ENCODE measurements around the gene TMEM151A. TPM values are rescaled to one million over a fixed set of nuclear protein-coding genes. Genes with fewer than 3 reads are reported as not detected.

Gene TMEM151A
- total and polyA plus RNA-seq, 8 donors: 0.46 to 19.6 (median 2.8) TPM; not detected in 2

DNA sequence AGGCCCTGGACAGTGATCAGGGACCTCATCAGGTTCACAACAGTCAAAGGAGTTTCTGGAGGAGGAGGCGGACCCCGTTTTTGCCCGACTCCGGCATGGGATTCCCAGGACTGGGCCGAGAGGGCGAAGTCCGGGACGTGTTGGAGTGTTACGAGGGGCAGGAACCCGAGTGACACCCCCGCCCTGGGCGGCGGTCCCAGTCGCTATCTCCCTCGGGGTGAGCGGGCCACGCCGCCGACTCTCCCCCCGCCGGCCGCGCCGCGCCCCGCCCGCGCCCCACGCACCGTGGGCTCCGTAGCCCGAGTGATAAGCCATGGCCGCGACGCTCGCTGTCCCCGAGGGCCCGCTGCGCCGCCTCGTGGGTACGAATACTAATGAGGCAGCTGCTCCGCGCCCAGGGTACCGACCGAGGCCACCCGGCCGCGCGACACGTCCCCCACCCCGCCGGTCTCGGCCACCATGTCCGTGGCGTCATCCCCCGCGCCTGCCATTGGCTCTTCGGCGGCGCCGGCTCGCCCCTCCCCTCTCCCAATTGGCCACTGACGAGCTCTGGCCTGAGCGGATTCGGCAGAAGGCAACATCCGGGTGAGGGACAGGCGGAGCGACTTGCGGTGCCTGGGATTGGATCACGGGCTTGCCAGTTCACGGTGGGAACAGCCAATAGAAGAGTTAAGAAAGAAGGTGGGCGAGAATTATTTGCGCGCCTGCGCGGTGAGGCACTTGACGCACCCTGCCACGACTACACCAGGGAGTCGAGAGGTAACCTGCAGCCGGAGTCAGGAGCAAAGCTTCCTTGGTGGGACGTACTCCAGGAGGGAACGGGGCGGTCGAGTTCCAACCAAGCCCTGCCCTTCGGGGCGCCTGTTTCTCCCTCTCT lies 2.8 kb upstream of the TMEM151A start, which contains the start of gene YIF1A:
YIF1A (minus strand) TSS at position 473 of the 877 bp plus-strand sequence; CDS start at position 315, 158 bp downstream.
- 0 to 1% (median 0%) methylated on average over 33 to 87 of the region's 87 CpGs for WGBS, 5 donors
- intact Hi-C loops (cut with DNase I; ENCODE audit: low total_unique reads): no loop called here
- TF ChIP-seq EP300 (IDR thresholded peaks at IDR 0.05) (no peak), POLR2AphosphoS5 (IDR thresholded peaks at IDR 0.05) (peak; percentile 95 to 98 (median 96)), POLR2A (IDR thresholded peaks at IDR 0.05) (peak in 2 of 4 donors; percentile 25 to 66)
- TF ChIP-seq, protein P1, sequence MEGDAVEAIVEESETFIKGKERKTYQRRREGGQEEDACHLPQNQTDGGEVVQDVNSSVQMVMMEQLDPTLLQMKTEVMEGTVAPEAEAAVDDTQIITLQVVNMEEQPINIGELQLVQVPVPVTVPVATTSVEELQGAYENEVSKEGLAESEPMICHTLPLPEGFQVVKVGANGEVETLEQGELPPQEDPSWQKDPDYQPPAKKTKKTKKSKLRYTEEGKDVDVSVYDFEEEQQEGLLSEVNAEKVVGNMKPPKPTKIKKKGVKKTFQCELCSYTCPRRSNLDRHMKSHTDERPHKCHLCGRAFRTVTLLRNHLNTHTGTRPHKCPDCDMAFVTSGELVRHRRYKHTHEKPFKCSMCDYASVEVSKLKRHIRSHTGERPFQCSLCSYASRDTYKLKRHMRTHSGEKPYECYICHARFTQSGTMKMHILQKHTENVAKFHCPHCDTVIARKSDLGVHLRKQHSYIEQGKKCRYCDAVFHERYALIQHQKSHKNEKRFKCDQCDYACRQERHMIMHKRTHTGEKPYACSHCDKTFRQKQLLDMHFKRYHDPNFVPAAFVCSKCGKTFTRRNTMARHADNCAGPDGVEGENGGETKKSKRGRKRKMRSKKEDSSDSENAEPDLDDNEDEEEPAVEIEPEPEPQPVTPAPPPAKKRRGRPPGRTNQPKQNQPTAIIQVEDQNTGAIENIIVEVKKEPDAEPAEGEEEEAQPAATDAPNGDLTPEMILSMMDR (IDR thresholded peaks at IDR 0.05): no peak
- Histone ChIP-seq H3K4me1 (peaks cover 25 to 63% (median 51%) of the 10 kb centered on the region in 4 donors), H3K36me3 (peaks cover 10 to 24% (median 20%) of the 10 kb centered on the region in 4 donors), H3K9me3 (no peaks in the 10 kb centered on the region), H3K4me3 (peak within 1 kb of the TSS; percentile 60 to 97 (median 80)), H3K27me3 (peaks cover 0 to 33% (median 19%) of the 10 kb centered on the region in 3 donors), H3K27ac (peak within 1 kb of the TSS; percentile 92 to 98 (median 97))
- peak; percentile 99 to 100 for DNase-seq

GRCh38 chr11:66289548-66290329 lies 2.0 kb upstream of the TMEM151A start:
- peak; percentile 77 to 94 for DNase-seq
- intact Hi-C loops (cut with DNase I; ENCODE audit: low total_unique reads): no loop called here
- 6 to 12% (median 10%) methylated on average over 25 to 36 of the region's 36 CpGs for WGBS, 5 donors
- H3K27me3 ChIP-seq: peaks cover 0 to 41% (median 19%) of the 10 kb centered on the region in 3 donors
- H3K36me3 ChIP-seq: peaks cover 2 to 17% (median 11%) of the 10 kb centered on the region in 4 donors
- TF ChIP-seq, protein P1 (IDR thresholded peaks at IDR 0.05): no peak
- TF ChIP-seq POLR2AphosphoS5 (IDR thresholded peaks at IDR 0.05): no peak
- TF ChIP-seq POLR2A (IDR thresholded peaks at IDR 0.05): no peak
- TF ChIP-seq EP300 (IDR thresholded peaks at IDR 0.05): no peak
- H3K9me3 ChIP-seq: no peaks in the 10 kb centered on the region
- peaks cover 25 to 63% (median 51%) of the 10 kb centered on the region in 4 donors for H3K4me1 ChIP-seq
- H3K27ac ChIP-seq: peak overlapping the region; percentile 92 to 98 (median 97)
- peak overlapping the region; percentile 60 to 97 (median 80) for H3K4me3 ChIP-seq

DNA sequence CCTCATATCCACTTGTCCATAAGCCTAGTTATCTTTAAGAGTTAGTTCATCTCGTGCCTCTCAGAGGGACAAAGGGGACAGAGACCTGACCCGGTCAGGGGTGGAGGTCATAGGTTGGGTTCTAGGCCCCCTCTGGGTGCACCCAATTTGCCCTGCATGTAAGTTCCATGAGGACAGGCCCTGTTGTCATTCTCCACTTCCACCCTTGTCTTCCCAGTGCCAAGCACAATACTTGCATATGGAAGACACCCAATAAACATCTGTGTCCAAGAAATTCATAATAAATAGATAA lies 1.4 kb upstream of the TMEM151A start:
- no peak for DNase-seq
- H3K4me1 ChIP-seq: peaks cover 25 to 60% (median 51%) of the 10 kb centered on the region in 4 donors
- no peaks in the 10 kb centered on the region for H3K9me3 ChIP-seq
- TF ChIP-seq, protein P1 (IDR thresholded peaks at IDR 0.05): no peak
- no peak for TF ChIP-seq POLR2A (IDR thresholded peaks at IDR 0.05)
- no peak for TF ChIP-seq POLR2AphosphoS5 (IDR thresholded peaks at IDR 0.05)
- no peak for TF ChIP-seq EP300 (IDR thresholded peaks at IDR 0.05)
- peaks cover 0 to 12% (median 6%) of the 10 kb centered on the region in 4 donors for H3K36me3 ChIP-seq
- 60 to 75% (median 74%) methylated on average over 2 of the region's 2 CpGs for WGBS, 5 donors
- intact Hi-C loops (cut with DNase I; ENCODE audit: low total_unique reads): no loop called here
- H3K27me3 ChIP-seq: peaks cover 0 to 47% (median 19%) of the 10 kb centered on the region in 3 donors
- peak overlapping the region in 2 of 5 donors; percentile 92 to 93 for H3K27ac ChIP-seq
- peak overlapping the region in 2 of 4 donors; percentile 60 to 87 for H3K4me3 ChIP-seq

- Histone ChIP-seq H3K4me3 (peak overlapping the region; percentile 54 to 69 (median 55)), H3K36me3 (peaks cover 0 to 8% (median 0%) of the 10 kb centered on the region in 4 donors), H3K27ac (peak overlapping the region in 4 of 5 donors; percentile 50 to 72 (median 66)), H3K4me1 (peaks cover 25 to 53% (median 49%) of the 10 kb centered on the region in 4 donors), H3K27me3 (peaks cover 0 to 57% (median 19%) of the 10 kb centered on the region in 3 donors), H3K9me3 (no peaks in the 10 kb centered on the region)
- WGBS, 5 donors: 8 to 17% (median 12%) methylated on average over 9 to 16 of the region's 16 CpGs
- DNase-seq: no peak
- intact Hi-C loops (cut with DNase I; ENCODE audit: low total_unique reads): no loop called here
- TF ChIP-seq POLR2A (IDR thresholded peaks at IDR 0.05) (no peak), EP300 (IDR thresholded peaks at IDR 0.05) (no peak), POLR2AphosphoS5 (IDR thresholded peaks at IDR 0.05) (no peak)
- TF ChIP-seq, protein P1 (IDR thresholded peaks at IDR 0.05): no peak
Observed at GRCh38 chr11:66291303-66291705, 390 bp upstream of the TMEM151A start.
